ENCODE data around the gene TRAPPC1. TPM values are rescaled to one million over a fixed set of nuclear protein-coding genes. Genes with fewer than 3 reads are reported as not detected.

Gene TRAPPC1
- total RNA-seq, 2 donors from 2014 or later, result 52.4 to 68.2 TPM

DNA sequence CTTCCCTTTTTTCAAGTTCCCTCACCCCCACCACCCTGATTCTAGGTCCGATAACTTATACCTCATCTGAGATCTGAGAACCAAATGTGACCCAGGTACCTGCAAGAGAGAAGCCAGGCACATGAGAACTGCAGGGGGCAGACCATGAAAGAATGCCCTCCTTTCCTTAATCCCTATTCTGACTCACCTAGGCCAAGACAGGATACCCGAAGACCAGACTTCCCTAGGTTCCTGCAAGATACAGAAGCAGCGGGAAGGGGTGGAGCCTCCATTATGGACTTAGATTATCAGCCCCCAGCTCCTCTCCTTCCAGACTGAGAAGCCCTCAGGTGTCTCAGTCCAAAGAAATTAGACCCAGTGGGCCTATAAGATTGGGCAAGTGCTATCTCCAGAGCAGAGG is 4.2 kb downstream of the TRAPPC1 start:
- no peak overlapping the region for H3K4me3 ChIP-seq
- H3K9me3 ChIP-seq, result no peaks in the 10 kb centered on the region
- no peak overlapping the region for H3K27ac ChIP-seq
- no peaks in the 10 kb centered on the region for H3K36me3 ChIP-seq
- no peaks in the 10 kb centered on the region for H3K27me3 ChIP-seq
- TF ChIP-seq, protein P1, sequence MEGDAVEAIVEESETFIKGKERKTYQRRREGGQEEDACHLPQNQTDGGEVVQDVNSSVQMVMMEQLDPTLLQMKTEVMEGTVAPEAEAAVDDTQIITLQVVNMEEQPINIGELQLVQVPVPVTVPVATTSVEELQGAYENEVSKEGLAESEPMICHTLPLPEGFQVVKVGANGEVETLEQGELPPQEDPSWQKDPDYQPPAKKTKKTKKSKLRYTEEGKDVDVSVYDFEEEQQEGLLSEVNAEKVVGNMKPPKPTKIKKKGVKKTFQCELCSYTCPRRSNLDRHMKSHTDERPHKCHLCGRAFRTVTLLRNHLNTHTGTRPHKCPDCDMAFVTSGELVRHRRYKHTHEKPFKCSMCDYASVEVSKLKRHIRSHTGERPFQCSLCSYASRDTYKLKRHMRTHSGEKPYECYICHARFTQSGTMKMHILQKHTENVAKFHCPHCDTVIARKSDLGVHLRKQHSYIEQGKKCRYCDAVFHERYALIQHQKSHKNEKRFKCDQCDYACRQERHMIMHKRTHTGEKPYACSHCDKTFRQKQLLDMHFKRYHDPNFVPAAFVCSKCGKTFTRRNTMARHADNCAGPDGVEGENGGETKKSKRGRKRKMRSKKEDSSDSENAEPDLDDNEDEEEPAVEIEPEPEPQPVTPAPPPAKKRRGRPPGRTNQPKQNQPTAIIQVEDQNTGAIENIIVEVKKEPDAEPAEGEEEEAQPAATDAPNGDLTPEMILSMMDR (IDR thresholded peaks at IDR 0.05), result no peak
- peaks cover 0 to 28% of the 10 kb centered on the region in 2 donors for H3K4me1 ChIP-seq
- no peak for DNase-seq (ENCODE audit: low spot score)

DNA sequence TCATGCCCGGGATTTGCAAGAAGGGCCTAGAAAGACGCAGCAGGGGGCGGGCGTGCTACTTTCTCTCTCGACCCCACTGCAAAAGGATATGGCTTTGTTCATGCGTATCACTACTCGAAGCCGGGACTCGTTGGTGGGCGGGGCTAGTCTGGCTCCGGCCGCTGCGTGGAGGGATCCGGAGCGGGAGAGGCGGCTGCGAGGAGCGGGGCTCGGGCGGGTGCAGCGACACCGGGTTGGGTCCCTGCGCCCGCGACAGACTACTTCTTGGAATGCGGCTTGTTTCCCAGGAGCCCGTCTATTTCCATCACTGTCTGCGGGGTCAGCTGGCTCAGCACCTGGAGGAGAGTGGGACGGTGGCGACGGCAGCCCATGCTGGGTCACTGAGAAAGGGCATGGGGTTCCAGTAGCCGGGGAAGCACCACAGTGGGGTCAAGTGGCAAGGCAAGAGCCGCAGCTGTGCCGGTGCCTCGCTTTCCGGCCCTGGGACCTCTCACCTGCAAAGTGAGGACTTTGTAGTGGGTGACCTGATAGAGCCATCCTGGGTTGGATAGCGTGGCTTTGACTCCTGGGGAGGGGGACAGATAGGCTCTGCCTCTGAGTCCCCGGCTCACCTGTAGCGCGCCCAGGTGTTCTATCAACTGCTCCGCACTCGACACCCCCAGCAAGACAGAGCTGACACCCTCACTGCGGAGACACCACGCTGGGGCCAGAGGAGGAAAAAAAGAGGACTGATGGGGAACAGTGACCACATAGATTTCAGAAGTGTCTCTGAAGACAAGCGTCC is 8.7 kb downstream of the TRAPPC1 start:
- H3K4me1 ChIP-seq, result peaks cover 0 to 10% of the 10 kb centered on the region in 2 donors
- no peaks in the 10 kb centered on the region for H3K27me3 ChIP-seq
- TF ChIP-seq, protein P1 (IDR thresholded peaks at IDR 0.05), result no peak
- H3K36me3 ChIP-seq, result no peaks in the 10 kb centered on the region
- DNase-seq (ENCODE audit: low spot score), result peak; percentile 89
- no peaks in the 10 kb centered on the region for H3K9me3 ChIP-seq
- H3K27ac ChIP-seq, result peak overlapping the region; percentile 53 to 65
- peak overlapping the region; percentile 26 to 56 for H3K4me3 ChIP-seq

DNA sequence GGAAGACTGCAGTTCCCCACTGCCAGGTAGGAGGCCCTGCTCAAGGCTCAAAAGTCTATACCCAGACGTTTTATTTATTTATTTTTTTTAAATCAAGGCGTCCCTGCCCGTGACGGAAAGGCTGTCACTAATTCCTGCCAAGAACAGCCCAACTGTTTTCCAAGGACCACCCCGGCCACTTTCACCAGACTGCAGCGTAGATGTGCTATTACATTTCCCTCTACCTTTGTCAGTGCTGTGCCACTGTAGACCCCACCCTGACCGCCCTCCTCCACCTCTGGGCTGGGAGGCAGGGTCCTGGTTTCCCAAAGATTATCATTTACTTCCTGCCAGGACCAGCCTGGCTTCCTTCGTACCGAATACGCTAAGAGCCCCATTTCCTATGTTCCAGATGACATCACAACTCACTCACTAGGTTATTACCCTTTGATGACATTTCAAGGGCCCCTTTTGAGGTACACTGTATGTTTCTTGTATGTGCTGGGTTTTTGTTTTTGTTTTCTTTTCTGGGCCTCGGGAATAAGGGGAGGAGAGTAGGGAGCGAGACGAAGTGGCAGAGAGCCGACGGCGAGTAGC is 9.4 kb downstream of the TRAPPC1 start:
- Histone ChIP-seq H3K4me3 (peak overlapping the region; percentile 26 to 56), H3K9me3 (no peaks in the 10 kb centered on the region), H3K4me1 (peaks cover 0 to 10% of the 10 kb centered on the region in 2 donors), H3K27me3 (no peaks in the 10 kb centered on the region), H3K36me3 (no peaks in the 10 kb centered on the region), H3K27ac (peak overlapping the region; percentile 53 to 65)
- no peak for DNase-seq (ENCODE audit: low spot score)
- TF ChIP-seq, protein P1 (IDR thresholded peaks at IDR 0.05), result no peak

DNA sequence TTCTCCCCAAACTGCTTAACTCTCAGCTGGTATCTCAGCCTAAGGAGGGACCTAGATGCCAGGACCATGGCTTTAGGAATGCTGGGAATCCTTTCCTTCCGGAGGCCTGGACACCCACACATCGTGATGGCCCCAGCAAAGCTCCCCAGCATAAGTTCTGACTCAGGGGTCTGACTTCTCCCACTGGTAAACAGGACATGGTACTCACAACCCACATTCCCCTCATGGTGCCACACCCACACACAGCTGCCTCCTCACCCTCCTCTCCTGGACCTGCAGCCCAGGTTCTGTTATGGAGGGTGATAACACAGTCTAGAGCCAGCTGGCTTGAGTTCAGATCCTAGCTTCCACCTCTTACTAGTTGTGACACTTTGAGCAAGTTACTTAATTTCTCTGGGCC is 14.9 kb downstream of the TRAPPC1 start:
- no peaks in the 10 kb centered on the region for H3K36me3 ChIP-seq
- peak overlapping the region; percentile 84 to 90 for H3K27ac ChIP-seq
- H3K4me1 ChIP-seq, result peaks cover 0 to 20% of the 10 kb centered on the region in 2 donors
- H3K9me3 ChIP-seq, result no peaks in the 10 kb centered on the region
- H3K4me3 ChIP-seq, result no peak overlapping the region
- H3K27me3 ChIP-seq, result no peaks in the 10 kb centered on the region
- TF ChIP-seq, protein P1 (IDR thresholded peaks at IDR 0.05), result no peak
- DNase-seq (ENCODE audit: low spot score), result no peak

DNA sequence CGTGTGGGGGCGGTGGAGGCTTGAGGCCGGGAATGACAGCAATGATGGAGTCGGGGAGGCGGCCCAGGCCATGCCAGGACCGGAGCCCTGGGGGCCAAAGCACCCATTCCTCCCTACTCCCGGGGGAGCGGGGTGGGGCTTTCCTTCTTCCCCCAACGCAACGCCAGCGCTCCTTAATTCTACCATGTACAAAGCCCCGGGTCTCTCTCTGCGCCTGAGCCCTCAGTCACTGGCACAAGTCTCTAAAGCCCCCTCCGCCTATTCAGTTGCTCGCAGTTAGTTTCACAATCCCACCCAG is 15.4 kb downstream of the TRAPPC1 start:
- Histone ChIP-seq H3K36me3 (peaks cover 4% of the 10 kb centered on the region), H3K27me3 (no peaks in the 10 kb centered on the region), H3K27ac (peak overlapping the region; percentile 84 to 90), H3K4me1 (peaks cover 0 to 20% of the 10 kb centered on the region in 2 donors), H3K9me3 (no peaks in the 10 kb centered on the region), H3K4me3 (peak overlapping the region; percentile 51 to 59)
- no peak for DNase-seq (ENCODE audit: low spot score)
- TF ChIP-seq, protein P1 (IDR thresholded peaks at IDR 0.05), result no peak

Data from right atrium auricular region (tissue), 2 donors.